Measurements from ENCODE around the gene CSHL1.

GRCh38 chr17:63928172-63928666, 17.2 kb upstream of the CSHL1 start:
- TF ChIP-seq EP300 (IDR thresholded peaks at IDR 0.05) = no peak
- TF ChIP-seq, protein P1, sequence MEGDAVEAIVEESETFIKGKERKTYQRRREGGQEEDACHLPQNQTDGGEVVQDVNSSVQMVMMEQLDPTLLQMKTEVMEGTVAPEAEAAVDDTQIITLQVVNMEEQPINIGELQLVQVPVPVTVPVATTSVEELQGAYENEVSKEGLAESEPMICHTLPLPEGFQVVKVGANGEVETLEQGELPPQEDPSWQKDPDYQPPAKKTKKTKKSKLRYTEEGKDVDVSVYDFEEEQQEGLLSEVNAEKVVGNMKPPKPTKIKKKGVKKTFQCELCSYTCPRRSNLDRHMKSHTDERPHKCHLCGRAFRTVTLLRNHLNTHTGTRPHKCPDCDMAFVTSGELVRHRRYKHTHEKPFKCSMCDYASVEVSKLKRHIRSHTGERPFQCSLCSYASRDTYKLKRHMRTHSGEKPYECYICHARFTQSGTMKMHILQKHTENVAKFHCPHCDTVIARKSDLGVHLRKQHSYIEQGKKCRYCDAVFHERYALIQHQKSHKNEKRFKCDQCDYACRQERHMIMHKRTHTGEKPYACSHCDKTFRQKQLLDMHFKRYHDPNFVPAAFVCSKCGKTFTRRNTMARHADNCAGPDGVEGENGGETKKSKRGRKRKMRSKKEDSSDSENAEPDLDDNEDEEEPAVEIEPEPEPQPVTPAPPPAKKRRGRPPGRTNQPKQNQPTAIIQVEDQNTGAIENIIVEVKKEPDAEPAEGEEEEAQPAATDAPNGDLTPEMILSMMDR (IDR thresholded peaks at IDR 0.05) = no peak

Data from sigmoid colon (tissue), 4 donors.